Astrocyte of the spinal cord (primary cell): Measurements from ENCODE around the gene SAA1.
"Not testable (repeated sequence)": the region's sequence is repeated elsewhere in the genome, so short reads cannot be mapped to it uniquely, and the experiment has no call there.

ENCODE experiments used
- DNase-seq: peaks from one replicate; pipeline ENCODE4 v3.0.0; 2011; ENCODE audit warnings: low read depth, low spot score
- H3K4me3 ChIP-seq: 2 replicates; pipeline ENCODE4 v1.5.1; 2011; ENCODE audit warnings: low read depth, mild to moderate bottlenecking, low read length, moderate library complexity
- CTCF ChIP-seq: IDR thresholded peaks from 2 replicates; pipeline ENCODE4 v1.5.1; 2012; ENCODE audit warnings: low read depth, mild to moderate bottlenecking, low read length, inconsistent platforms
- in situ Hi-C: cut with HindIII; loops from 2 replicates; pipeline ENCODE4 v1.10.0; 2017; ENCODE audit warnings: low sequenced_read_pairs

The SAA1 gene

GRCh38 chr11:18245396-18245795, 20.7 kb upstream of the SAA1 start:
- DNase-seq: no peak
- TF ChIP-seq CTCF: no peak
- H3K4me3 ChIP-seq: no peak overlapping the region
- in situ Hi-C loops: no loop called here

GRCh38 chr11:18246379-18247190, 19.5 kb upstream of the SAA1 start:
- DNase-seq, in situ Hi-C loops, H3K4me3 ChIP-seq: not testable (repeated sequence)

DNA sequence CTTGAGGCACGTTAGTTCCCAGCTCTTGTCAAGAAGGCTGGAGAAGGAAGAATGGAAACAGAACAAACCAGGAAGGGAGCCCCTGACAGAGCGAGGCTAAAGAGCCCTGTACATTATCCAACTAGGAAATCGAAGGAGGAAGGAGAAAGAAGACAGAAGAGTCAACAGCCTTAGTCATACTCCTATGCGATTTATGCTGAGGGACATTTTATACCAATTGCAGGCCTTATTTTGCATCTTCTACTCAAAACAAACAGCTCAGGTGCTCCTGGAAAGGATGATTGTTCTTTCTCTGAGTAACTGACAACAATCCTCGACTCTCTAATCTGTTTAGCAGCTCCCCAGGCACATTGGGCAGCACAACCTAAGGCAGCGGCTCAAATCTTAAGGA, 18.9 kb upstream of the SAA1 start:
- DNase-seq, in situ Hi-C loops, H3K4me3 ChIP-seq: not testable (repeated sequence)

DNA sequence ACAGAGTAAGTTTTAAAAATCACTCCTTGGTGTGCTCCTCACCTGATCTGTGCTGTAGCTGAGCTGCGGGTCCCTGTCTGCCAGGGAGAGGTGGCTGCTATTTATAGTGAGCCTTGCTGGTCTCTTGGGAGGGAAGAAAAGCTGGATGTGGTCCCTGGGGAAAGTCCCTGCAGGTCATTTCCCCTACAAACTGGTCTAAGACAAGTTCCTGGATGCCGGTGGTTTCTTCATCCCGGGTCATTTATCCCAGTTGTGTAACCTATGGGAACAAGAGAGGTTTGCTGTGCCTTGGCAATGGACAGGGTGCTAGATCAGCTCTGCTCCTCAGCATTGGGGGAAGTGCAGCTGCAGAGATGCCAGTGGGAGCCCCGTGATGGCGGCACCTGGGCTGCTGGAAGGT, 17.5 kb upstream of the SAA1 start, which contains the start of gene SAA2:
TSS of gene SAA2 (minus strand) at position 108 of the 400 bp plus-strand sequence. CDS start 657 bp downstream, outside the sequence.
- DNase-seq: no peak
- TF ChIP-seq CTCF: no peak
- no peak within 1 kb of the TSS for H3K4me3 ChIP-seq
- in situ Hi-C loops: no loop called here

DNA sequence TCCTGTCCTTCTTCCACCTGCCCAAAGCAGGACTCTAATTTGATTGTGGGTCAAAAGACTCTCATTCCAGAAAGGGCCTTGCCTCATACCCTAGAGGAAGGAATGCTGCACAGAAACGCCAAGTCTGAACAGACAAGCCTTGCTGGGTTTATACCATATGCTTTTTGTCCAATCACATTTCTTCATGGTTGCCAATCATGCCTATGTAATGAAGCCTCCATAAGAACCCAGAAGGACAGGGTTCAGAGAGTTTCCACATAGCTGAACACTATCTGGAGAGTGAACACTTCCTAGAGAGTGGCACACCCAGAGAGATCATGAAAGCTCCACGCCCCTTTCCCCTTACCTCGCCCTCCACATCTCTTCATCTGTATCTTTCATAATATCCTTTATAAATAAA, 12.8 kb upstream of the SAA1 start:
- H3K4me3 ChIP-seq: no peak overlapping the region
- in situ Hi-C loops: no loop called here
- no peak for DNase-seq
- TF ChIP-seq CTCF: no peak

DNA sequence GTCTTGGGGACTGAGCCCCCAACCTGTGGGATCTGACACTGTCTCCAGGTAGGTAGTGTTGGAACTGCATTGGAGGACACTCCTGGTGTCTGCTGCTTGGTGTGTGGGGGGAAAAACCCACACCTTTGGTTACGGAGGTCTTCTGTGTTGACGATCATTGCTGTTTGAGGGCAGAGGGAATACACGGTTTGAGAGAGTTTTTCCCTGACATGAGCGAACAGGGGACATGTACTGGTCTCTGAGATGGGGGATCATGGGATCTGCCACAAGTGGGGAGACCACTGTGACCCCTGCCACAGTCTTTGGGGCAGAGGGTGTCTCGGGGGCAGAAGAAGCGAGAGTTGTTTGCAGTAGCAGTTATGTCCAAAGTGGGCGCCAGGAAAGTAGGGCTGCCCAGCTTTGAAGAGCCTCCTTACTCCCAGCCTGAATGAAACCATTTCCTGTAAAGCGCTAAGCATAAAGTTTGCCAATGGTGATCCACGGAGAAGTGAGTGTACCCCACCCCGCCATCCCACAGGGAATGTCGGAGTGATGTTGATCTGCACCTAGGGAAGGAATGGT, 12.2 kb upstream of the SAA1 start:
- no peak for TF ChIP-seq CTCF
- DNase-seq: no peak
- in situ Hi-C loops: no loop called here
- H3K4me3 ChIP-seq: no peak overlapping the region

GRCh38 chr11:18254781-18255361, 11.2 kb upstream of the SAA1 start:
- H3K4me3 ChIP-seq: no peak overlapping the region
- TF ChIP-seq CTCF: no peak
- in situ Hi-C loops: no loop called here
- no peak for DNase-seq
